ENCODE measurements around the gene PRF1.

- TF ChIP-seq CTCF (IDR thresholded peaks at IDR 0.05) (no peak), POLR2AphosphoS5 (IDR thresholded peaks at IDR 0.05) (no peak), POLR2A (IDR thresholded peaks at IDR 0.05) (no peak), EP300 (IDR thresholded peaks at IDR 0.05) (no peak)
These were observed 45.3 kb downstream of the PRF1 start for GRCh38 chr10:70557086-70557845.
